GM12878 (cell line): Measurements from ENCODE around the gene GATA2. TPM values are rescaled to one million over a fixed set of nuclear protein-coding genes. Genes with fewer than 3 reads are reported as not detected.

Source experiments
- ATAC-seq: fragments of 200-7000 bp; cut with Tn5 transposase; 3 replicates; pipeline ENCODE4 v1.9.1; 2020; ENCODE audit warnings: mild to moderate bottlenecking, moderate library complexity
- BruUV-seq: library from RNA; stranded (reverse); fragments of 400-500 nt; replicated peaks from 2 replicates; lab custom pipeline; 2021; lab: Mats Ljungman, UMichigan
- CTCF ChIA-PET: fragments of 300-600 bp; sonication (Branson Sonifier 250); formaldehyde crosslinking; extraction: SDS; loops from one replicate; lab custom pipeline; 2021; ENCODE audit warnings: inconsistent platforms; lab: Yijun Ruan, JAX
- POLR2A ChIA-PET: fragments of 350-600 bp; formaldehyde crosslinking; extraction: SDS; loops from one replicate; lab custom pipeline; 2021; ENCODE audit warnings: inconsistent platforms; lab: Charles Lee
- RAD21 ChIA-PET: fragments of 300-600 bp; sonication (Branson Sonifier 250); formaldehyde crosslinking; loops from one replicate; lab custom pipeline; 2023; ENCODE audit warnings: antibody characterized with exemption; ENCODE audit not compliant: unreplicated experiment; lab: Charles Lee
- SMC1A ChIA-PET: fragments of 300-600 bp; sonication (Branson Sonifier 250); formaldehyde crosslinking; loops from one replicate; lab custom pipeline; 2023; ENCODE audit not compliant: unreplicated experiment, uncharacterized antibody; lab: Charles Lee
- DNase-seq: peaks from one replicate; pipeline ENCODE4 v3.0.0-alpha.2; 2011; ENCODE audit warnings: low read depth, low spot score
- FAIRE-seq: peaks from 3 replicates; lab custom pipeline; 2011; peaks lifted over from hg19 to GRCh38; lab: Jason Lieb, UNC
- H2AFZ ChIP-seq: 2 replicates; pipeline ENCODE4 v1.6.0; 2011; ENCODE audit warnings: low read depth, low read length, control low read depth; ENCODE audit not compliant: control insufficient read depth
- H3K27ac ChIP-seq: 2 replicates; pipeline ENCODE4 v1.5.1; 2011; ENCODE audit warnings: control low read depth; ENCODE audit not compliant: control insufficient read depth, insufficient read depth
- H3K27me3 ChIP-seq, 2 experiments: replicated peaks in 1 of 2; 2 replicates each; pipeline versions ENCODE4 v1.6.0 to v1.6.1; 2011; ENCODE audit warnings: low read length in 1 of 2; ENCODE audit not compliant: control insufficient read depth in 2 of 2, insufficient read depth in 2 of 2
- H3K36me3 ChIP-seq, 2 experiments: 2 replicates each; pipeline ENCODE4 v1.5.1; 2011; ENCODE audit warnings: low read length in 1 of 2; ENCODE audit not compliant: control insufficient read depth in 2 of 2, insufficient read depth in 2 of 2
- H3K4me1 ChIP-seq: 2 replicates; pipeline ENCODE4 v1.6.1; 2011; ENCODE audit warnings: mild to moderate bottlenecking, low read length, moderate library complexity, mixed read lengths; ENCODE audit not compliant: control insufficient read depth, insufficient read depth
- H3K4me2 ChIP-seq: 2 replicates; pipeline ENCODE4 v1.6.0; 2011; ENCODE audit warnings: control low read depth; ENCODE audit not compliant: control insufficient read depth, insufficient read depth
- H3K4me3 ChIP-seq: fragments of 200-600 bp; sonication (generic); 2 replicates; pipeline ENCODE4 v1.5.1; 2016
- H3K79me2 ChIP-seq: 2 replicates; pipeline ENCODE4 v1.6.0; 2011; ENCODE audit warnings: low read length; ENCODE audit not compliant: control insufficient read depth, insufficient read depth
- H3K9ac ChIP-seq: 2 replicates; pipeline ENCODE4 v1.8.0; 2011; ENCODE audit warnings: low read length, control low read depth, mixed read lengths; ENCODE audit not compliant: control insufficient read depth, insufficient read depth
- H3K9me3 ChIP-seq: replicated peaks from 3 replicates; pipeline ENCODE4 v1.5.1; 2011; ENCODE audit warnings: mild to moderate bottlenecking, low read length; ENCODE audit not compliant: control insufficient read depth, insufficient read depth
- H4K20me1 ChIP-seq: 2 replicates; pipeline ENCODE4 v1.6.0; 2011; ENCODE audit not compliant: control insufficient read depth, insufficient read depth
- CHD2 ChIP-seq: IDR thresholded peaks from 2 replicates; pipeline ENCODE4 v1.6.1; 2011; ENCODE audit warnings: low read depth, low read length, improper control_type of control experiment, borderline replicate concordance
- FOXM1 ChIP-seq: IDR thresholded peaks from 2 replicates; pipeline ENCODE4 v1.6.1; 2012; ENCODE audit warnings: low read depth, mild to moderate bottlenecking, inconsistent platforms, low read length, moderate library complexity
- HCFC1 ChIP-seq: fragments of 150-350 bp; IDR thresholded peaks from 2 replicates; pipeline ENCODE4 v1.6.1; 2014; ENCODE audit warnings: low read length
- HDAC6 ChIP-seq: fragments of 200-600 bp; sonication (generic); IDR thresholded peaks from one replicate; pipeline ENCODE4 v1.8.0; 2017; ENCODE audit warnings: antibody characterized with exemption; ENCODE audit not compliant: unreplicated experiment
- JUND ChIP-seq: IDR thresholded peaks from 2 replicates; pipeline ENCODE4 v1.6.1; 2012; ENCODE audit warnings: low read depth, mild to moderate bottlenecking, low read length, improper control_type of control experiment, moderate library complexity
- MTA2 ChIP-seq: fragments of 450-650 bp; IDR thresholded peaks from 2 replicates; pipeline ENCODE4 v1.6.1; 2016; ENCODE audit warnings: low read depth, mild to moderate bottlenecking, moderate library complexity
- MYB ChIP-seq: fragments of 150-350 bp; IDR thresholded peaks from 2 replicates; pipeline ENCODE4 v1.6.1; 2014; ENCODE audit warnings: mild to moderate bottlenecking, low read depth, low read length, borderline replicate concordance
- NBN ChIP-seq: fragments of 450-650 bp; IDR thresholded peaks from 2 replicates; pipeline ENCODE4 v1.6.1; 2016
- NRF1 ChIP-seq: conservative IDR thresholded peaks from 2 replicates; pipeline ENCODE4 v1.6.1; 2011; ENCODE audit warnings: mild to moderate bottlenecking, low read depth, low read length, improper control_type of control experiment
- POLR2AphosphoS5 ChIP-seq: IDR thresholded peaks from 2 replicates; pipeline ENCODE4 v1.6.1; 2011; ENCODE audit warnings: mild to moderate bottlenecking, low read length, inconsistent platforms
- TCF3 ChIP-seq: IDR thresholded peaks from 2 replicates; pipeline ENCODE4 v1.6.1; 2012; ENCODE audit warnings: low read depth, mild to moderate bottlenecking, low read length, borderline replicate concordance; ENCODE audit not compliant: insufficient read depth
- ZNF274 ChIP-seq: IDR thresholded peaks from one replicate; pipeline ENCODE4 v1.8.0; 2011; ENCODE audit not compliant: insufficient read length, insufficient read depth
- ZZZ3 ChIP-seq: IDR thresholded peaks from 2 replicates; pipeline ENCODE4 v1.6.1; 2011; ENCODE audit warnings: low read depth; ENCODE audit not compliant: control insufficient read depth, insufficient read length
- WGBS: methylation state at CpG from one replicate; pipeline ENCODE4 v1.1.6; 2016; ENCODE audit warnings: low lambda C conversion rate; ENCODE audit not compliant: insufficient replicate concordance, insufficient coverage; ENCODE audit errors: missing lambda C conversion rate; 5-methylcytosine and 5-hydroxymethylcytosine counted together
- in situ Hi-C: fragments of 300-500 bp; cut with MboI; formaldehyde crosslinking; loops from 9 replicates; pipeline ENCODE4 v1.14.3; 2018; ENCODE audit warnings: mixed read lengths
- intact Hi-C: fragments of 100-400 bp; cut with micrococcal nuclease; formaldehyde crosslinking; loops from one replicate; pipeline ENCODE4 v1.14.2; 2022; ENCODE audit not compliant: unreplicated experiment
- polyA plus RNA-seq, 11 experiments: library from polyadenylated mRNA; depleted of rRNA in 4 of 11; unstranded in 6 of 11; stranded (reverse) in 5 of 11; fragments of >200 nt; fragmentation: Nextera tagmentation in 4 of 11; fragmentation: Illumina TruSeq in 1 of 11; extraction: Ambion mirVana in 4 of 11; extraction: Trizol in 1 of 11; gene quantifications; 1 replicate in 1 of 11; 2 replicates in 10 of 11; pipeline versions ENCODE4 v1.2.1 to v1.2.3, GENCODE V29; 2011 to 2016; ENCODE audit warnings: inconsistent platforms in 2 of 11, missing spikeins in 2 of 11, low read depth in 1 of 11
- total RNA-seq, 4 experiments: library from RNA; depleted of rRNA in 3 of 4; stranded (reverse); fragments of >200 nt in 3 of 4; fragmentation: Illumina TruSeq in 1 of 4; extraction: Trizol in 1 of 4; gene quantifications; 2 replicates each; pipeline versions ENCODE4 v1.2.1 to v1.2.3, GENCODE V29; 2013 to 2021

GATA2 gene
- total and polyA plus RNA-seq, 10 of the 15 experiments (the other 5 are each of a cell fraction or from before 2014, with no cell fraction given) = 0.56 TPM; not detected in 9

DNA sequence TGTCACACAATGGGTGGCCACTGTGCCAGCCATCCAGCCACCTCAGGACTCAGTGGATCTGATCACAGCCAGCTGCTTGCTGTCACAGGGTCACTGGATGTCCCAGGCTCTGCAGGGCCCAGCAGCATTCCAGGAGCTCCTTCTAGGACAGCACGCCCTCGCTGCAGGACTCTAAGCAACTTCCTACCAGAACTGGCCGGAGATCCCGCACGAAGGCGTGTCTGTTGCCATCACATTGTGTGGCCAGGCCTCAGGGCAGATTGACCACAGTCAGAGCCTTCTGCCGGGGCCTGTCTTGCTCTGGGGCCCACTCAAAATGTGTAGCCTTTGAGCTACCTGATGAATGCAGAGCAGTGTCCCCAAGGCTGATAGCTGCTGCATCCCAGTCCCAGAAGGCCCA lies 50.9 kb downstream of the GATA2 start:
- 64% methylated on average over 7 of the region's 7 CpGs for WGBS
- no peaks in the 10 kb centered on the region for H3K79me2 ChIP-seq
- H3K27me3 ChIP-seq = peaks cover 3 to 7% of the 10 kb centered on the region in 2 experiments; a peak in 3 of 4 replicates
- intact Hi-C loops (no loop called here), in situ Hi-C loops (no loop called here)
- no peak overlapping the region for H3K4me2 ChIP-seq
- RAD21 ChIA-PET = no interaction called here
- H4K20me1 ChIP-seq = no peaks in the 10 kb centered on the region; the same call in 1 of the 2 replicates
- no peaks in the 10 kb centered on the region; the same call in 2 of the 3 replicates for H3K9me3 ChIP-seq
- SMC1A ChIA-PET = no interaction called here
- no peak overlapping the region for H3K27ac ChIP-seq
- no peaks in the 10 kb centered on the region for H3K36me3 ChIP-seq
- H2AFZ ChIP-seq = no peak overlapping the region
- CTCF ChIA-PET = interaction anchor here (1.0 kb wide), 1 partner anchor 17 kb away, joined by 5 read pairs; no protein-coding TSS in a partner anchor
- TF ChIP-seq POLR2AphosphoS5 (no peak), HDAC6 (no peak), MTA2 (no peak), NBN (no peak), CHD2 (no peak), TCF3 (no peak), ZNF274 (no peak), NRF1 (no peak), MYB (no peak)
- TF ChIP-seq, all 136 proteins: peak for 0
- Histone ChIP-seq H3K4me3 (no peak overlapping the region), H3K4me1 (no peaks in the 10 kb centered on the region), H3K9ac (no peak overlapping the region)
- FAIRE-seq (no peak), DNase-seq (no peak), ATAC-seq (no peak)
- POLR2A ChIA-PET = no interaction called here
- BruUV-seq = no TSS peak

DNA sequence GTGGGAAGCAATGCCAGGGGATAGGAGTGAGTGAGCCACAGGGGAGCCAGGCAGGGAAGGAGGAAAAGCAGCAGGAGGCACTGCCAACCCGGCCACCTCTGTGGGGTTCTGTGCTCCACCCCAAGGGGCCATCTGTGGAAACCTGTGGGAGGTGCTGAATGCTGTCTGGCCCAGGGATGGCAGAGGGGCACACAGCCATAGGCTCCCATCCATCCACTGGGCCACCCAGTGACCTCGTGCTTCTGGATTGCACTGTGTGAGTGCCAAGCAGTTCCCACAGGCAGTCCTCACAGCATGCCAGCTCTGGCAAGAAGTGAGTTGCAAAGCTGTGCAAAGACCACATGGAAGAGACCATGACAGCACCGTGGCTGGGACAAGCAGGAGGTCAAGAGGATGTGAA lies 53.8 kb downstream of the GATA2 start:
- H3K36me3 ChIP-seq = no peaks in the 10 kb centered on the region
- intact Hi-C loops = no loop called here
- H3K4me1 ChIP-seq = no peaks in the 10 kb centered on the region
- H3K9me3 ChIP-seq = no peaks in the 10 kb centered on the region
- no peaks in the 10 kb centered on the region; the same call in 1 of the 2 replicates for H4K20me1 ChIP-seq
- ChIA-PET RAD21 (no interaction called here), SMC1A (no interaction called here), CTCF (interaction anchor here (1.5 to 1.6 kb wide), 2 partner anchors 12 to 214 kb away, joined by 3 to 5 read pairs; no protein-coding TSS in a partner anchor), POLR2A (no interaction called here)
- peaks cover 7 to 9% of the 10 kb centered on the region in 2 experiments; a peak in 3 of 4 replicates for H3K27me3 ChIP-seq
- ATAC-seq (no peak), FAIRE-seq (no peak), DNase-seq (no peak)
- no peak overlapping the region for H3K9ac ChIP-seq
- WGBS = 0% methylated on average over 3 of the region's 3 CpGs
- H2AFZ ChIP-seq = no peak overlapping the region
- no peak overlapping the region for H3K27ac ChIP-seq
- H3K79me2 ChIP-seq = no peaks in the 10 kb centered on the region
- no peak overlapping the region for H3K4me2 ChIP-seq
- in situ Hi-C loops = no loop called here
- H3K4me3 ChIP-seq = no peak overlapping the region
- no peak for TF ChIP-seq JUND
- TF ChIP-seq HCFC1 = no peak
- TF ChIP-seq ZZZ3 = no peak
- TF ChIP-seq FOXM1 = no peak
- no TSS peak for BruUV-seq
